H7 (cell line): Measurements from ENCODE around the gene CIPC. TPM values are rescaled to one million over a fixed set of nuclear protein-coding genes. Genes with fewer than 3 reads are reported as not detected.

Experiments
- DNase-seq: peaks from one replicate; pipeline ENCODE4 v3.0.0; 2012
- H3K27me3 ChIP-seq: 2 replicates; pipeline ENCODE4 v1.6.0; 2011; ENCODE audit warnings: mild to moderate bottlenecking, low read length; ENCODE audit not compliant: control insufficient read depth, insufficient read depth
- H3K36me3 ChIP-seq: replicated peaks from 2 replicates; pipeline ENCODE4 v1.5.1; 2011; ENCODE audit warnings: low read length; ENCODE audit not compliant: control insufficient read depth, insufficient read depth
- H3K4me3 ChIP-seq: 2 replicates; pipeline ENCODE4 v1.5.1; 2011; ENCODE audit warnings: low read depth, mild to moderate bottlenecking, control low read depth, low read length, moderate library complexity; ENCODE audit not compliant: insufficient read depth
- total RNA-seq: library from RNA; depleted of rRNA; stranded (reverse); fragments of >200 nt; shearing (Covaris generic); gene quantifications from 2 replicates; pipeline ENCODE4 v1.2.3, GENCODE V29; 2014

The CIPC gene
- total RNA-seq, 1 experiment from 2014 or later = 22.3 TPM

DNA sequence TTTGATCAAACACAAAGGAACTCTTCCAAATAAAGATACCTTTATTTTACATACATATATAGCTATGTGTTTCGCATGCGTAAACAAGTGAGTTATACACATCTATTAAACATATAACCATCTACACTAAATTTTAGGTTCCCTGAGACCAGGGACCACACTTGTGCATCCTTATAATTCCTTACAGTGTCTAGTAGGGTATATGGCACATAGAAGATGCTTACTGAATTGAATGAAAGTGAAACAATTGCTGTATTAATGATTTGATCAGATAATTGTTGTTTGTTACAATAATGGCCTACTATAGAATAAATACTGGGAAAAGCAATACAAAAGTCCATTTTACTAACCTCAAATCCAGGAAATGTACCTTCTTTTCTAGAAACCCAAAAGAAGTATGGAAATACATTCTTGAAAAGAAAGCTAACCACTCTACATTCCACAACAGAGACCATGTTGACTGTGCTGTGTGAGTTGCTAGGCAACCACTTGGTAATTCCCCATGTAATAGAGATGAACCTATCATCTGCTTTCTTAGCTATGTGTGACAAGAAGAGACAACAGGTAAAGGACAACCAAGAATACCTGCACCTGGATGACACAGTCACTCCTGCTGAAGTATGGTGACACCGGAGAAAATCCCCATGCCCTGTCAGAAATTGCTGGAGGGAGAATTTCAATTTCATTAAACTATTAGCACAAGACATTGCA is 11.9 kb upstream of the CIPC start:
- Histone ChIP-seq H3K27me3 (no peaks in the 10 kb centered on the region), H3K4me3 (no peak overlapping the region), H3K36me3 (no peaks in the 10 kb centered on the region)
- peak; percentile 62 for DNase-seq

DNA sequence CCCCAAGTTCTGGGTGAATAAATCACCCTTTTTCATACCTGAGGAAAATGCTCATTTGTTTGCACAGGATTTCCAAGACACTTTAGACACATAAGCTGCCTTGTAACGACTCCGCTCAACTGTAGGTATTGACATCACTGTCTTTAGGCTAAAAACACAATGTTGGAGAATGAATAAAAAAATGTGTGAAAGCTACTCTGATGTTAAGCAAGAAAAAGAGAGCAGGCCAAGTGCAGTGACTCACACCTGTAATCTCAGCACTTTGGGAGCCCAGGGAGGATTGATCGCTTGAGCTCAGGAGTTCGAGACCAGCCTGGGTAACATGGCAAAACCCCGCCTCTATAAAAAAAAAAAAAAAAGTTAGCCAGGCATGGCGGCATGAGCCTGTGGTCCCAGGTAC is 11.1 kb upstream of the CIPC start:
- no peak for DNase-seq
- H3K27me3 ChIP-seq = no peaks in the 10 kb centered on the region
- H3K4me3 ChIP-seq = no peak overlapping the region
- H3K36me3 ChIP-seq = no peaks in the 10 kb centered on the region

DNA sequence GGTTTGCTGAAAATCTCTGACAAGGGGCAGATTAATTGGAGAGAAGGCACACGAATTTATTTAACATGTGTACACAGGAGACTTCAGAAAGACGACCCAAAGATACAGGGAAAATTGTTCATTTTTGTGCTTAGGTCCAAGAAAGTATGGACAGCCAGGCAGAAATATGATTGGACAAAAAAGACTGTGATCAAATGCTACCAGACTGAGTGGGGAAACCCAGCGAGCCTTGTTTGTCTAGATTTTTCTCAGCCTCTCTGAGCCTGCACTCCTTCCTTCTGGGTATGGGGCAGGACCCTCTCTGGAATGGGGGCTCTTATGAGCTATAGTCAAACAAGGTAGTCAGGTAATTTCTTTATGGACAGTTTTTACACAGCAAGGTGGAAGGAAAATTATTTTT is 10.4 kb upstream of the CIPC start:
- no peaks in the 10 kb centered on the region for H3K36me3 ChIP-seq
- no peaks in the 10 kb centered on the region for H3K27me3 ChIP-seq
- H3K4me3 ChIP-seq = no peak overlapping the region
- no peak for DNase-seq

GRCh38 chr14:77088219-77088618 is 9.8 kb upstream of the CIPC start:
- Histone ChIP-seq H3K27me3 (no peaks in the 10 kb centered on the region), H3K4me3 (no peak overlapping the region), H3K36me3 (no peaks in the 10 kb centered on the region)
- peak; percentile 78 for DNase-seq

DNA sequence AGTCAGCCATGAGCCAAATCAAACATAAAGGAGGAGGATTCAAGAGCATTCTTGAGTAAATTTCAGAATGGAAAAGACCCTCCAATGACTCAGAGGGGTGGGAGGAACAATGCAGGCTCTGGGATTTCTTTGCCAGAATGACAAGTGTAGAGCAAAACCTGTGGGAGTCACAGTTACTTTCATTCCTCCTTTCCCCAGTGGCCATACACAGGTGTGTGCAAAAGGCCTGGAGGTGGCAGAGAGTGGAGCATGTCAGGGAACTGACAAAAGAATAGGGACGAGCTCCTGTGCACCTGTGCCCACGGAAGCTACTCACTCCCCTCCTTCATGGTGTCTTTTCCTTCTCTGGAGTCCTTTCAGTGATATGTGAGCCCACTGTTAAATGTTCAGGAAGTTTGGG is 9.4 kb upstream of the CIPC start:
- no peaks in the 10 kb centered on the region for H3K27me3 ChIP-seq
- peak; percentile 21 for DNase-seq

DNA sequence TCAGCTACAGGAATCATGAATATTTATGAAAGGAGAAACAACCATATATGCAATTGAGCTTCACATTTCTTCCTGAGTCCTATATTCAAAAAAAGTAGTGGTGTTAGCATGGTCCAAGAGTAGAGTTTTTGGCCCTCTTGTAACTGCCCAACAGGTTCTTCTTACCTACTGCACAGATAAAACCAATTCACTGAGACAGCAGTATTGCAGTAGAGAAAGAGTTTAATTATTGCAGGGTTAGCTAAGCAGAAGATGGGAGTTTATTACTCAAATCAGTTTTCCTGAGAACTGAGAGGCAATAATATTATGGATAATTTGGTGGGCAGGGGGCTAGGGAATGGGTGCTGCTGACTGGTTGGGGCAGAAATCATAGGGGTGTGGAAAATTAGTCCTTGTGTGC is 6.5 kb upstream of the CIPC start:
- Histone ChIP-seq H3K4me3 (no peak overlapping the region), H3K36me3 (no peaks in the 10 kb centered on the region), H3K27me3 (no peaks in the 10 kb centered on the region)
- DNase-seq = no peak

More for the DNA sequence above, 9.4 kb upstream of the CIPC start:
- Histone ChIP-seq H3K4me3 (no peak overlapping the region), H3K36me3 (no peaks in the 10 kb centered on the region)

GRCh38 chr14:77092676-77093075 is 5.4 kb upstream of the CIPC start:
- no peak overlapping the region for H3K4me3 ChIP-seq
- no peak for DNase-seq
- H3K36me3 ChIP-seq = no peaks in the 10 kb centered on the region
- H3K27me3 ChIP-seq = no peaks in the 10 kb centered on the region

GRCh38 chr14:77094672-77095284 is 3.3 kb upstream of the CIPC start:
- DNase-seq = peak; percentile 73
- no peaks in the 10 kb centered on the region for H3K27me3 ChIP-seq
- no peaks in the 10 kb centered on the region for H3K36me3 ChIP-seq
- no peak overlapping the region for H3K4me3 ChIP-seq

DNA sequence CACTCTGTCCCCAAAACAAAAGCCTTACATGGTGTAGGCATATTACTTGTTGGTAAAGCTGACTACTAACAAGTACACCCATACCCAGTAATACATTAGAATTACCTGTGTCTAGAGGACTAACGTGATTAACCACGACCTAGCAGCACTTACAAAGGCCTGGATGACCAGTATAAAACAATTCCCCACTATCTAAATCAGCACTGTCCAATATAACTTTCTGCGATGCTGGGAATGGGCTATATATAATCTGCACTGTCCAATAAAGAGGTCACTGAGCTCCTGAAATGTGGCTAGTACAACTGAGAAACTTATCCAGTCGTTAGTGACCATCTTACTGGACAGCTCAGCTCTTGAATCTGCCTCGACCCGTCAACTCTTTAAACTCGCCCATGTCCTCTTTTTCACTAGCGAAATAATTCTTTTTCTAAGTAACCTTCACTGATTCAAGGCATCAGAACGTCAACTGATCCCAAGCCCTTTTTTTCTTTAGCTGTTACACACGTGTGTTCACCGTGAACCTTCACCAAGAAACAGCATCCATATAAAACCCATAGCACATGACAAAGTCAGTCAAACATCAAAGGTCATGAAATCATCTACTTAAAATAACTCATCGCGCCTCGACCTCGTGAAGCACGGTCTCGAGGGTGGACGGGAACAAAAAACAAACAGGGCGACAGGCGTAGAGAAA is 905 bp upstream of the CIPC start:
- no peaks in the 10 kb centered on the region for H3K27me3 ChIP-seq
- DNase-seq = no peak

DNA sequence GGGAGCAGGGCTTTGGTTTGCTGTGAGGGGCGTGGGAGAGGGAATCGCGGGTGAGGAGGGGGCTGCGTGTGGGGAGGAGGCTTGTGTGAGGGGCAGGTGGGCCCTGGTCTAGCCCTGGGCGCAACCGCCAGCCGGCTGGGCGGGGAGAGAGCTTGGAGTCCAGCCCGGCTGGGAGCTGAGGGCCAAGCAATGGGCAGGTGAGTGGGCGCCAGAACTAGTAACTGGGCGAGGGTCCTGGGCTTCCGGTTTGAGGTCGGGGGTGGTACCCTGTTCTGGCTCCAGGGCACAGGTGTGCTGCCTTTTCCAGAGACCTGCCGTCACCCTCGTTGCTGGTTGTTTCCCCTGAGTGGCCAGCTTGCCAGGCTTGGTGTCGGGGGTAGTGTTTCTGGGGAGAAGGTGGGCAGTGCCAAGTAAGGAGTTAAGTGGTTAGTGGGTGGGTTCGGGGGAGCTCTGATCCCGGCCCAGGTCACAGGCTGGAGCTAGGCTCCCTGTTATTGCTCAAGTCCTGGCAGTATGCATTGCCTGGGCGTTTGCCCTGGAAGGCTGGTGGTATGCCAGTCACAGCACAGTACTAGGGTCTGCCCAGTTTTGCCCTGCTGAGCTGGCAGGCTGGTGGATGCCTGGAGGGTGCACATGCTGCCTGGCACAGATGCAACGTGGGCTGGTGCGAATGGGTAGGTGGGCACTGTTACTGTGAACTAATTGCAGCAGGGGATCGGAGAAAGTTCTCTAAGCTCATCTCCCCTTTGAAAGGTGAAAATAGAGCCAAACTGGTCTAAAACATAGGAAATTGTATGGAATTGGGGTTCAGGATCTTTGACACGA is 683 bp downstream of the CIPC start:
- no peak for DNase-seq
- Histone ChIP-seq H3K36me3 (peaks cover under 1% of the 10 kb centered on the region), H3K4me3 (peak overlapping the region; percentile 89), H3K27me3 (no peaks in the 10 kb centered on the region)

More for the DNA sequence above, 905 bp upstream of the CIPC start:
- Histone ChIP-seq H3K4me3 (peak overlapping the region; percentile 80), H3K36me3 (no peaks in the 10 kb centered on the region)

DNA sequence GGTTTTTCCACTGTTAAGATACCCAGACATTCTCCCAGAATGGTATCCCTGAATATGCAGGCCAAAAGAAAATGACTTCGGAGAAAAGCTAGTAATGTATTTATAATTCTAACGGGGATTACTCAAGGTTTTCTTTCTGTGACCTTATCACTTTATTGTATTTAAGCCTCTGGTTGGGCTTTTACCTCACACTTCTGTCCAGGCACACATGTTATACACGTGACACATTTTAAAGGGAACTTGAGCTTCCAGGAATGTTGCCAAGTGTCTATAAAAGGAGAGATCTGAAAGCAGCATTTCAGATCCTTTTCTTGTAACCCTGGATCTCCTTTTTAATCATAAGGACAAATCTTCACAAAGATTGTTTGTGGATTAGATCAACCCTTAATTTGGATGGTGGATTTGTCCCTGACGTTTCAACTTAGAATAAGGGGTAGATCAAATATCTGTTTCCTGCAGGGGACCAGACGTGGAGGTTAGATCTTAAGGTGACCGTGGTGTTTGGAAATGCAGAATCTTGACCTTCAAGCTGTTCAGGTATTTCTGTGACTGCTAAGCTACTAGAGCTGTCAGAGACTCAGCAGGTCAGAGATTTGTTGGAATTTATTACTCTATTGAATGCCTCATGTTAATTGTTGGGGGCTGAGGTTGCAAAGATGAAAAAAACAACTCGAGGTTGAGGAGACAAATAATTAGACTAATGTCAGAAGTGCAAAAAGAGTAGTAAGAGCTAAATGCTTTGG is 1.5 kb downstream of the CIPC start:
- Histone ChIP-seq H3K4me3 (no peak overlapping the region), H3K27me3 (no peaks in the 10 kb centered on the region), H3K36me3 (peaks cover 2% of the 10 kb centered on the region)
- no peak for DNase-seq

DNA sequence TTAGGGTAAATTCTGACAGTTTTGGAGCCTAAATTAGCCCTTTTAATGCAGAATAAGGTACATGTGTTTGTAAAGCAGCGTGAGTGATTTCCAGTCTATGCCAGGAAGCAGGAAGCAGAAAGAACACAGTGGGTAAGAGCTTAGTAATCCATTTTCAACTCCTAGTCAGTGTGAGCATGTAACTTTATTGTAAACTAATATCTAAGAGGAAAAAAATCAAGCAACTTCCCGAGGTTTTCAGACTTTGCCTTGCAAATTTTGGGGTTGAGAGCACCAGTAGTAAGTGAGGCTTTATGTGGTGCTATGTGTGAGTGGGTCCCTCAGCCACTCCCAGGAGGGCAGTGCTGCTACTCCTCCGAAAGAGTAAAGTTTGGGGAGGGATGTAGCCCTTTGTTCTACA is 2.9 kb downstream of the CIPC start:
- no peak for DNase-seq
- Histone ChIP-seq H3K36me3 (peaks cover 2% of the 10 kb centered on the region), H3K4me3 (no peak overlapping the region), H3K27me3 (no peaks in the 10 kb centered on the region)

DNA sequence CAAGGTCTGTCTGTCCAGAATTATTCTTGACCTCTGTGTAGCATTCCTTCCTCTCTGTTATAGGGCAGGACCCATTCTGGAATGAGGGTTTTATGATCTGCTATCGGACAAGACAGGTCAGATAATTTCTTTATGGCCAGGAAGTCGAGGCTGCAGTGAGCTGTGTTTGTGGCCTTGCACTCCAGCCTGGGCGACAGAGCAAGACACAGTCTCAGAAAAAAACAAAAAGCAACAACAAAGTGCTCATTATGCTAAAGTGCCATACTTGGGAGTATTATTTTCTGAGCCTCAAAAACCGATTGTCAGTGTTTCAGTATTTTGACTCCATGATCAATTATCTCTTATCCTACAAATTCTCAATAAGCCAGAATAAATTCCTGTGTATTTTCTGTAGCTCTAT is 4.1 kb downstream of the CIPC start:
- Histone ChIP-seq H3K27me3 (no peaks in the 10 kb centered on the region), H3K36me3 (peaks cover 2% of the 10 kb centered on the region), H3K4me3 (no peak overlapping the region)
- no peak for DNase-seq

DNA sequence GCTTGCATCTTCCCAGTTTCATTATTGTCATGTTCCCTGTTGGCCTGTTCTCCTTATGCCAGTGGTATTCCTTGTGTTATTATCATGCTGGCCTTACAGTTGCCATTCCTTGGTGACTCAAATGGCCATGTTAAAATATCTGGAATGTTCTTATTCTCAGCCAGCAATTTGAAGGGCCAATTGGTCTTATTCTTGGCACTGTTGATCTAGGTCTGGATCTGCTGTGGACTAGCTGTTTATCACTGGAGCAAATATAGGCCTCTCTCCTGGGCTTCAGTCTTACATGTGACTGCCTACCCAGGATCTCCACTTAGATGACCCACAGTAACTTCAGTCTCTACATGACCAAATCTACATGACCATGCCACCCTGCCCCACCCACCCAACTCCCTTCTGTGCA is 5.4 kb downstream of the CIPC start:
- Histone ChIP-seq H3K4me3 (no peak overlapping the region), H3K36me3 (peaks cover 2% of the 10 kb centered on the region), H3K27me3 (no peaks in the 10 kb centered on the region)
- DNase-seq = no peak
